ENCODE measurements around the gene ALPK1. TPM values are rescaled to one million over a fixed set of nuclear protein-coding genes. Genes with fewer than 3 reads are reported as not detected.
A peak's percentile ranks its signal among the peaks of the same experiment; 100 is the strongest.

ALPK1 gene
- total RNA-seq, result 10 to 100 TPM; 16.5 to 38.1 (median 31.5) TPM

DNA sequence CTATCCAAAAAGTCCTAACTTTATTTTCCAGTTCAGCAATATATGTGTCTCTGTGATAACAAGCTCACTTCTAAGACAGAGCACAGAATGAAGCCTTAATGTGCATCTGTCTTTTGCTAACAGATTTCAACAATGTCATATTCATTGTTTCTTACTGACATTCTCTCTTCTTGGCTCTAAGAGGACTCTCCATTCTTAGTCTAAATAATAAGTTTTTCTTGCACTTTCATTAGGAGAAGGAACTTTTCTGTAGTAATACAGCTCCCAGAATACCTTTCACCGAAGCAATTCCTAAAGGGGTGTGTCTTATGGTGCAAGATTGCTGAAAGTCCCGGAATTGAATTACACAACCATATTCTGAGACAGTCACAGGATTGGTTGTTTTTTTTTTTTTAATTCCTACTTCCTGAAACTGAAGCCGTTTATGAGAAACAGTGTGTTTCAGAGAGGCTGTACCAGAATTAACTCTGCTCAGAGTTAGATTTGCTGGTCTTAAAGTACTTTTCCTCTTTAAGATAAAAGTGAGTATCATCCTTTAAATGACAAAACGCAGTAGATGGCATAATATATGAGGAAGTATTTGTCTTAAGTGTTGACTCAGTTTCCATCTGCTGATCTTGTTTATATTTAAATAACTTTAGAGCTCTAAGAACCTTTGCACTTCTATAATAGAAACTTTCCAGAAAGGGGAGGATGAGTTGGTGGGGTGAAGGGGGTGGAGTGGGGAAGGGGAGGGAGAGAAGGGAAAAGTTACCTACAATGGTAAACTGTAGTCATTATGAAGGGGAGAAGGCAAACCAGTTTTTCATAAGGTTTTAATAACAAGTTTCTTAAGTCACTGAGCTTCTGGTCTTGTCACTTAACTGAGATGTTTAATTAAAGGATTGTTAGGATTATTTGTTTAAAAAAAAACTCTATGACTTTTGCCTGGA, at the start of gene ALPK1:
TSS of gene ALPK1 (plus strand) at position 421 of the 932 bp plus-strand sequence.
- peak; percentile 82 to 93 for TF ChIP-seq EP300 (IDR thresholded peaks at IDR 0.05)
- peak; percentile 37 to 49 for TF ChIP-seq POLR2A (IDR thresholded peaks at IDR 0.05)
- TF ChIP-seq, protein P1, sequence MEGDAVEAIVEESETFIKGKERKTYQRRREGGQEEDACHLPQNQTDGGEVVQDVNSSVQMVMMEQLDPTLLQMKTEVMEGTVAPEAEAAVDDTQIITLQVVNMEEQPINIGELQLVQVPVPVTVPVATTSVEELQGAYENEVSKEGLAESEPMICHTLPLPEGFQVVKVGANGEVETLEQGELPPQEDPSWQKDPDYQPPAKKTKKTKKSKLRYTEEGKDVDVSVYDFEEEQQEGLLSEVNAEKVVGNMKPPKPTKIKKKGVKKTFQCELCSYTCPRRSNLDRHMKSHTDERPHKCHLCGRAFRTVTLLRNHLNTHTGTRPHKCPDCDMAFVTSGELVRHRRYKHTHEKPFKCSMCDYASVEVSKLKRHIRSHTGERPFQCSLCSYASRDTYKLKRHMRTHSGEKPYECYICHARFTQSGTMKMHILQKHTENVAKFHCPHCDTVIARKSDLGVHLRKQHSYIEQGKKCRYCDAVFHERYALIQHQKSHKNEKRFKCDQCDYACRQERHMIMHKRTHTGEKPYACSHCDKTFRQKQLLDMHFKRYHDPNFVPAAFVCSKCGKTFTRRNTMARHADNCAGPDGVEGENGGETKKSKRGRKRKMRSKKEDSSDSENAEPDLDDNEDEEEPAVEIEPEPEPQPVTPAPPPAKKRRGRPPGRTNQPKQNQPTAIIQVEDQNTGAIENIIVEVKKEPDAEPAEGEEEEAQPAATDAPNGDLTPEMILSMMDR (IDR thresholded peaks at IDR 0.05), result peak in 1 of 5 experiments; percentile 10
- H3K4me1 ChIP-seq, result peaks cover 0 to 30% (median 6%) of the 10 kb centered on the region in 4 donors
- H3K27ac ChIP-seq, result peak within 1 kb of the TSS; percentile 37 to 86 (median 82)
- H3K27me3 ChIP-seq, result no peaks in the 10 kb centered on the region
- WGBS, 2 donors, result 0 to 1% methylated on average over 4 of the region's 4 CpGs
- DNase-seq (ENCODE audit: low spot score in 2 of 2), result peak in 1 of 2 donors; percentile 48
- H3K4me3 ChIP-seq, result peak within 1 kb of the TSS; percentile 31 to 52 (median 44)
- peaks cover 0 to 10% (median 0%) of the 10 kb centered on the region in 3 donors for H3K36me3 ChIP-seq
- H3K9me3 ChIP-seq, result no peaks in the 10 kb centered on the region

DNA sequence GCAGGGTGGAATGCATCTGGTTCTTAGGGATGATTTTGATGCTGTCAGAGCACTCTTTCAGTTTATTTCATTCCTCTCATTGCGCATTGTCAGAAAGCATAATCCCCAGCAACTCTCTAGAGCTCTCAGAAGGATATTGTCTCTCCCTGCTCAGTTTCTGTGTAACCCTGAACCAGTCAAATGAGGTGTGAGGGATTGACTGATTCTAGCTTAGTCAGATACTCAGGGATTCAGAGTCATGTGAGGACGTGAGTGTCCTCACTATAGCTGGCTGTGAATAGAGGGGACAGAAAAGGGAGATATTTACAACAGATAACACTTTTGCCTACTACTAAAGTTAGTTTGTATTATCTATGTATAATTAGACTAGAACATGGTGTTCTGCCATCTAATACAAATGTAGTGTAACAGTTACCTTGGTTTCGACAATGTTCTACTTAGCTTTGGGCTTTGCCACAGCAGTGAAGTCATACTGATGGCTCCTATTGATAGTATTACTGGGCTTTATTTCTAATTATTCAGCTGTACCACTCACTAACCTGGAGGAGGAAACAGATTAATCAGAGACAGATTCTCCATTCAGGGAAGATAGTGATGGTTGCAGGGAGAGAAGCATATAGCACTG, 46.0 kb upstream of the ALPK1 start:
- TF ChIP-seq, protein P1 (IDR thresholded peaks at IDR 0.05), result no peak
- TF ChIP-seq POLR2A (IDR thresholded peaks at IDR 0.05), result no peak
- no peak for TF ChIP-seq EP300 (IDR thresholded peaks at IDR 0.05)
- no peak overlapping the region for H3K4me3 ChIP-seq
- no peaks in the 10 kb centered on the region for H3K9me3 ChIP-seq
- WGBS, 2 donors, result 89 to 95% methylated on average over 3 of the region's 3 CpGs
- peaks cover 0 to 10% (median 0%) of the 10 kb centered on the region in 4 donors for H3K4me1 ChIP-seq
- no peaks in the 10 kb centered on the region for H3K27me3 ChIP-seq
- peaks cover 0 to 5% (median 0%) of the 10 kb centered on the region in 3 donors for H3K36me3 ChIP-seq
- no peak overlapping the region for H3K27ac ChIP-seq
- no peak for DNase-seq (ENCODE audit: low spot score in 2 of 2)

DNA sequence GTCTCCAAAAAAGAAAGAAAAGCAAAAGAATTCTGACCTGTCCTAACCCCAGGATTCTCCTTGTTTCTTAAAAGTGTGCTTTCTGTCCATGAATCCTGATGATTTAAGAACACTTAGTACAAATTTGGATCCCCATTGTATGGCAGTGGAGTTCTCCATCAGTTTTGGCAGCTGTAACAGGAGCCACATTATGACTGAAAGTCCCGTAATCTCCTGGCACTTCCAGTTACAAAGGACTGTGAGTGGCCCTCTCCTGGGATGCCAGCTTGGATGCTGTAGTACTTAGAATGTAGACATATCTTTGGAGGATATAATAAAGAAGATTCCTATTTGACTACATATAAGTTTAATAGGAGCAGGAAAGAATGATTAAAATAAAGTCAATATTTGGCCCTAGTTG, 44.9 kb upstream of the ALPK1 start:
- TF ChIP-seq POLR2A (IDR thresholded peaks at IDR 0.05) (no peak), EP300 (IDR thresholded peaks at IDR 0.05) (no peak)
- TF ChIP-seq, protein P1 (IDR thresholded peaks at IDR 0.05), result no peak
- WGBS, 2 donors, result 77 to 90% methylated on average over 1 of the region's 1 CpG
- H3K27ac ChIP-seq, result no peak overlapping the region

DNA sequence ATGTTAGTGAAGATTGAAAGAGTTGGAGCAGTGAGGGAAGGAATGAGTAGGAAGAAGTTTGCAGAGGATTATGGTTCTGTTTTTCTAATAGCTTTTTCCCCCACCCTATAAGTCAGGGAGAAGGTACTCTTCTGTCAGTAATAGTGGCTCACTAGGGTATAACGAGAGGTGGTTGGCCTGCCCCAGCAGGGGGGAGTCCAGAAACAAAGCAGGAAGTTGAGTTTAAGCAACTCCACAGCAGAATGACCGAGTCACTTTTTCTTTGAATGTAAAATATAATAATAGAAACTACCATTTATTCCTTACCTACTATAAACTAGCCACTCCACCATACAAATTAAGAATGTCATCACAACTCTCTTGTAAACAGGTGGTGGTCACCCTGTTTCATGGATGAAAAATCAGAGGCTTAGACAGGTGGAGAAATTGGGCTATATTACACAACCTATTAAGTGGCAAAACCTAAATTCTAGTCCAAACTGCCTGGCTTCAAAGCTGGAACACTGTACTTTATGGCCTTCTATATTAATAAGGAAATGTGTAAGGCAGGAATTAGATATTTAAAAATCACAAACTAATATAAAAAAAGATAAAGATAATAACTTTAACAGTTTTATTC, 43.7 kb upstream of the ALPK1 start:
- no peak for DNase-seq (ENCODE audit: low spot score in 2 of 2)
- Histone ChIP-seq H3K27me3 (no peaks in the 10 kb centered on the region), H3K4me1 (peaks cover 0 to 10% (median 0%) of the 10 kb centered on the region in 4 donors), H3K4me3 (no peak overlapping the region), H3K27ac (no peak overlapping the region), H3K9me3 (no peaks in the 10 kb centered on the region), H3K36me3 (peaks cover 0 to 7% (median 2%) of the 10 kb centered on the region in 3 donors)
- WGBS, 2 donors, result 47 to 64% methylated on average over 2 of the region's 2 CpGs
- TF ChIP-seq, protein P1 (IDR thresholded peaks at IDR 0.05), result no peak
- TF ChIP-seq EP300 (IDR thresholded peaks at IDR 0.05), result no peak
- TF ChIP-seq POLR2A (IDR thresholded peaks at IDR 0.05), result no peak

More for the DNA sequence above, 44.9 kb upstream of the ALPK1 start:
- Histone ChIP-seq H3K27me3 (no peaks in the 10 kb centered on the region), H3K9me3 (no peaks in the 10 kb centered on the region), H3K4me1 (peaks cover 0 to 10% (median 0%) of the 10 kb centered on the region in 4 donors), H3K36me3 (peaks cover 0 to 5% (median 0%) of the 10 kb centered on the region in 3 donors), H3K4me3 (no peak overlapping the region)
- no peak for DNase-seq (ENCODE audit: low spot score in 2 of 2)

Measured in tibial nerve (tissue), 4 donors.